HG03108 (cell line): ENCODE measurements around the gene PPM1K.

ENCODE experiments used
- ATAC-seq: cut with Tn5 transposase; IDR thresholded peaks from one replicate; pipeline ENCODE4 v1.9.1; 2021; ENCODE audit warnings: moderate library complexity; ENCODE audit not compliant: unreplicated experiment

The PPM1K gene

DNA sequence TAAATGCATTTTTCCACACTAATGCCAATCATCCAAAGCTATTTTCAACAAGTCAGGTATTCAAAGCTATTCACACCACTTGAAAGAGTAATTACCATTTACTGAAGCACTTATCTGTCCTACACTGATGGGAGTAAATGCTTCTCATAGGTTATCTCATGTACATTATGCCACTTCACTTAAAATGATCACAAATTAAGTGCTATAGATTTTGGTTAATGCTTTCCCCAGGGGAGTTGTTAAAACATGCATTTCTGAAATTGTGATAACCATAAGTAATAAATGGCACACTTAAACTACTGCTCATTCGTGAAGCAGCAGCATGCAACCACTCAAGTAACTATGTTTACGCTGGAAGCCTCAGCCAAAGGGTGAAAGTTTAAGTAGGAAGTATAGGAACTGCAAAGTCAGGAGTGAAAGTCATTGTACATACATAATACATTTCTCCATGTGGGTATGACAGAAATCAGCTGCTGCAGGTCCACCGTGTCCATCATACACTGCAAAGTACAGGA lies 6.6 kb downstream of the PPM1K start:
- ATAC-seq, result no peak

DNA sequence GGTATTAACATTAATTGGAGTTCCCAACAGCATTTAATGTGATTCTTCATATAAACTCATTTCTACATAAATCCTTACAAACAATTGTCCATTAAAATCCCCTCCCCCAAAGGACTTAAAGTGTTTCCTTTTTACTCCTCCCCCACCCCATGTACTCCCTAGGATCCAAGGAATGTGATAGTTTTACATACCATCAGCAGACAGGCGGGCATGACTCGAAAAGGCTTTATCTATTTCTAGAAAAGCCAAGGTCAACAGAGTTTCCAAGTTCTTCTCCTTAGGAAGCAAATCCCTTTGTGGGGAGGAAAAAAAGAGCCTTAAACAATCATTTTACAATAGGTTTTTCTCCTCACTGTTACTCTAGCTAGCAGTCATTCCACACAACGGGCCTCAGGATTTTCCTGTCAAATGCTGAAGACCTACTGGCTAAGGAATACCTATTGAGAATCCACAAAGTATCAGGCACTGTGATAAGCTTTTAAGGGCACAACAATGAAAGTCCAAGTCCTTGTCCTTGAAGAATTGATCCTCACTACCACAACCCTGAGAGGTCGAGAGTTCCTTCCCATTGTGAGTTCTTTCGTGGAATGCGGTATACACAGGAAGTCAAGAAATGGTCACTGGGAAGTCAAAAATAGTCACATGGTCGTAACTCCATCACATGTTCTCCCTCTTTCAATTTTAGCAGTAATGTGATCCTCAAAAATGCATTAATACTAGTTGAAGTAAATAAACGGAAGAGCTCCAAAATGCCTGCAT lies 7.2 kb downstream of the PPM1K start:
- ATAC-seq, result no peak

DNA sequence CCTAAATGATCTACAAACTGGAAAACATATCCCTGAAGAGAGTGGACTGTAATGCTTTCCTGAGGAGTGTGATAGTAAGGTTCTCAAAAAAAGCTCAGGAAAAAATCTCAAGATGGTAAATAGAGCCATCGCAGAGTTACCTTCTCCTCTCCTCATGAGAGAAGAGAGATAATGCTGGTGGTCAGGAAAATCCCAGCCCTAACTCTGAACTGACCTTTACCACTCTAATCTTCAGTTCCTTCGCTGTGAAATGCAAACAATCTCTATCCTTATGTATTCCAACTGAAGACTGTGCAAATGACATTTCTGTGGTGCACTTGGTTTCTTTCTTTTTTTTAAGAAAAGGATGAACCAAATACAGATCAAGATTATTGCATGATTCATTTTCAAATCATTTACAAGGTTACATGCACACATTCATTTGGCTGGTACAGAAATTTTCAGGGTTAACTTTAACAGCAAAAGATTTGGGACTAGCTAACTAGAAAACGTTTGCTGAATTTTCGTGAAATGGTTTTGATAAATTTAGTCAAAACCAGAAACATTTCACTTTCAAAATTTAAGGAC lies 8.3 kb downstream of the PPM1K start:
- no peak for ATAC-seq

DNA sequence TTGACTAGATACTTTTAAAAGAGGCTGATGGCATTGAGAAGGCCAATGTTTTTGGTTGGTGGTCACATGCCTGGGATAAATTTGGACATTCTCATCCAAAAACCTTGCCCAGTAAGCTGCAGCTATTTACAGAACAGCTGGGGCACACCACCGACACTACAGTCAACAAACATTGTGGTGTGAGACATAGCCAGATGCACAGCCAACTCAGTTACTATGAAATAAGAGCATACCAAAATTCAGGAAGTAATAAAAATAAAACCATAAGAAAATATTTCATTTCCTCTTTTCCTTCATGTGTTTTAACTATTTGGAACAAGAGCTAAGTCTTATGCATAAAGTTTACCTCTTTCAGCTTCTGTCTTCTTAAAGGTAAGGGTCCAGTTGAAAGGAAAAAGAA lies 8.8 kb downstream of the PPM1K start:
- ATAC-seq, result peak; percentile 49

DNA sequence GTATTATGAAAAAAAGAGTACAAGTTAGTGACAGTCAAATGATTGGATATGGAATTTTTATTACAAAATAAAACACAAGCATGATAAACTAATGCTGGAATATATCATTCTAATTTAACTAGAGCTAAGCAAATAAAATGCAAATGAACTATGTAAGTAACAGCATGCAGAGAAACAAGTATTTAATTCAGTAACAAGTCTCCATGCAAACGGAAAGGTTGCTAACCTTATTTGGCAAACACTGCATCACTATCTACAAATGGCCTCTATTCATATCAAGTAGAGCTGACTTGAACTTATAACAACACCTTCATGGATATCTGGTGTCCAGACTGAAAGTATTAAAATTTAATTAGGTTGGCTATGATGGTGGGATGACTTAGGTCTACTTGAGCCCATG lies 15.4 kb downstream of the PPM1K start:
- no peak for ATAC-seq

DNA sequence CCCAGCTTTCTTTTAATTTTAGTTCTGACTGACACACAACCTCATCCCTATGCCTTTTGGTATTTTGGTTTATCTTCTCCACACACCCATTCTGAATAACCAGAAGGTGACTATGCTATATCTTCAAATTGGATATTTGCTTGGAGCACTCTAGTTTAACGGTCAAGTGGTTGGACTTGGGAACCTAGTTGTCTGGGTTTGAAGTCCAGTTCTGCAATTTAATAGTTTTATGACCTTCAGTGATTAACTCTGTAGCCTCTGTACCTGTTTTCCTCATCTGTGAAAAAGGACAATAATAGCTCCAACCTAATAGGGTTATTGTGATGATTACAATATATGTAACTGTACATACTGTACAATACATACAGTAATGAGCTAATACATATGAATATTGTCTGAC lies 20.0 kb downstream of the PPM1K start:
- no peak for ATAC-seq

DNA sequence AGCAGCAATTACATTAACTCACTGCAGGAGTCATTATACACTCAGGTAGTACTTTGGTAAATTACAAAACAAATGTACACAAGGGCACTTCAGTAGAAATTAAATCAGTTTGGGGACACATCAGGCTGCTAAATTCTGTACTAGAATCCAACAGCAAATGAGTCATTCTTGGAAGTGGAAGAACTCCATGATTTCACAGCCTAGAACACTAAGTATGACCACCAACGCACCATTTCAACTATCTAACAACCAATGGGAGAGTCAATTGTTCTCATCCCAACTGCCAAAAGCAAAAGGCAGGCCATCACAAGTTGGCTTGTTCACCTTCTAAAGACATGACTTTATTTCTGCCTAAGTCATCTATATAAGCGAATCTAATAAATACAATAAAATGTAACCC lies 26.6 kb downstream of the PPM1K start:
- ATAC-seq, result no peak

DNA sequence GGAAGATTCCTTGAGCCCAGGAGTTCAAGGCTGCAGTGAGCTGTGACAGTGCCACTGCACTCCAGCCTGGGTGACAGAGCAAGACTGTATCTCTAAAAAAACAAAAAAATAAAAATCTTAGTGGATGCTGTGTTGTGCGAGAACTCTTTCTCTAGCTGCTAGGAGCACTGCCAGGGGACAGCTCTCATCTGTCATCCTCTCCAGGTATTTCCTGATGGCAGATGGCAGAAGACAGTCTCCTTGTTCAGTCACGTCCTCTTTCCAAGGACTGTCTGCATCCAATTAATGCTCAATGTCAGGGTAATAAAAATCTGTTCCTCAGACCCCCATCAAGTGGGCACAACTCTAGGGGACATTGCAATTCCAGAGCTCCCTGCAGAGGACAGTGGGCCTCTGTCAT lies 29.2 kb downstream of the PPM1K start:
- no peak for ATAC-seq

DNA sequence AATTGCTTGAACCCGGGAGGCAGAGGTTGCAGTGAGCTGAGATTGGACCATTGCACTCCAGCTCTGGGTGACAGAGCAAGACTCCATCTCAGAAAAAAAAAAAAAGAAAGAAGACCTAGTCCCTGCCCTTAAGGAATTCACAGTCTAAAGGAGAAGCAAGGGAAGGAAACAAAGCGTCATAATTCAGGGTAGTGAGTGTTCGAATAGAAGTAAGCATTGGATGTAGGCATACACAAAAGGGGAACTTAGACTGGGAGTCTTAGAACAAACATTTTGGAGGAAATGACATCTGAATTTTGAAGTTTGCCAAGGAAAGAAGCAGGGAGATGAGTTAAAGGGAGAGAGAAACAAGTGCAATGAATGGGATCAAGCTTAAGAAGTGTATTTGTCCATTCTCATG lies 32.4 kb downstream of the PPM1K start:
- ATAC-seq, result no peak

DNA sequence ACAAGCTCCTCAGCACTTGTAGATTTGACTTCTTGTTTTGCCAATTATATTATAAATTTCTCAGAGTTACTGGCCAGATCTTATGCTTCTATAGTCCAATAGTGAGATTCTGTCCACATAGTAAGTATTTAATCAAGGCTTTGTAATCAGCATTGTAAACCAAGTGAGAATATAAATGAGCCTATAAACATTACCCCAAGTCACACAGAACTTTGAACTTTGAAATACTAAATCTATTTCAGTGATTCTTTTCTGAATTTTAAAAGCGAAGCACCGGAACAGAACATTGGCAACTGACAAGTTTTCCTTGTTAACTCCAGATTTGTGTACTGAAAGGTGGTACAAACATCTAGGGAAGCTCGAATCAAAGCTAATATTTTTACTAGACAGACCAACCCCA lies 37.2 kb downstream of the PPM1K start:
- ATAC-seq, result no peak

DNA sequence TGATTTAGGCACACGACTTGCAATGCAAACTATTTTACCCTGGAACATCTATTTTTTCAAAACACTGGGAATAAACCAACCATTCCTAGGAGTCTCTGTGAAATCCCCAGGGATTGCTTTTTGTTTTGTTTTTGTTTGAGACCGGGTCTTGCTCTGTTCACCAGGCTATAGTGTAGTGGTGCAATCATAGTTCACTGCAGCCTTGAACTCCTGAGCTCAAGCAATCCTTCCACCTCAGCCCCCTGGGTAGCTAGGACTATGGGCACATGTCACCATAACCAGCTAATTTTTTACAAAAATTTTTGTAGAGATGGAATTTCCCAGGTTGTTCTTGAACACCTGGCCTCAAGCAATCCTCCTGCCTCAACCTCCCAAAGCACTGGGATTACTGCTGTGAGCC lies 37.8 kb downstream of the PPM1K start:
- no peak for ATAC-seq

DNA sequence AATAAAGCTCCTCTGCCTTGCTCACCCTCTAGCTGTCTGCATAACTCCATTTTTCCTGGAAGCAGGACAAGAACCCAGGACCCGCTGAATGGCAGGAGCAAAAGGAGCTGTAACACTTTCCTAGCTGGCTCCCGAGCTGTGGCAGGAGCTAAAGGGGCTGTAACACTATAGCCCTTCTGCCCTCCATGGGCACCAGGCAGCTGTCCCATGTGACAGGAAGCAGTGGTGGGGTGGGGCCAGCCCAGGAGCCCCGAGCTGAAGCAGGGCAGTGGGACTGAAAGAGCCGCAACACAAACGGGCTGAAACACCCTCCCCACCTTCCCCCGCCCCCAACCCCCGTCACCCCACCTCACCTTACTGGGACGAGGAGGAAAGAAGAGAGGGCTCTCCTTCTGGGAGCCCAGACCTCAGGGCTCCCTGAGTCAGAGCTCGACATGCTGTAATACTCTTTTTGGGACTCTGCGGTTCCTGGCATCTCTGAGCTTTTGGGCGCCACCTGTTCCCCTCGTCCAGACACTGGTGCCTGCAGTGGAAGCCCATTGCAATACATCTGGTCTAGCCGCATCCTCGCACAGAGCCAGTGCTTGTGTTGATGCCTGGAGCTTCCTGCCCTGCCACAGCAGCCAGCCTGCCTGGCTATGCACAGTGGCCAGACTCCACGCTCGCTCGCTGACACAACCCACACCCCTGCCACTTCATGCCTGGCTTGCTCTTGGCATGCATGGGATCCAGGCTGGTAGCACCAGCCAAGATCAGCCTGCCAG lies 39.4 kb downstream of the PPM1K start:
- ATAC-seq, result no peak

DNA sequence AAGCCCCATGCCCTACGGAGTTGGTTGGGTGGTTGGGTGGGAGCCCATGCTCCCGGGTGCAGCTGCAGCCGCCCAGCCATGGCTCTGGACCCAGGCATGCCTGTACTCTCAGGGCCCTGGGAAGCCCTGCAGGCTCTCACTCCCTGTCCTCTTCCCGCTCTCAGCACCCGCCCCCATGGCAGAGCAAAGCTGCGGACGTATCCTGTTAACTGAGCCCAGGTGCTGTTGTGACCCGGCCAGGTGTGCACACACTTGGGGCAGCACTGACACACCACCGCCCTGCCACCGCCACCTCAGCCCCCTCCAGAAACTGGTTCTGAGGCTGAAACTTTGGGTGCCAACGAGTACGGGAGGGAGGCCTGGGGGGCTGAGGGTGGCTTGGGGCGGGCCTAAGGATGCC lies 40.3 kb downstream of the PPM1K start:
- ATAC-seq, result no peak

DNA sequence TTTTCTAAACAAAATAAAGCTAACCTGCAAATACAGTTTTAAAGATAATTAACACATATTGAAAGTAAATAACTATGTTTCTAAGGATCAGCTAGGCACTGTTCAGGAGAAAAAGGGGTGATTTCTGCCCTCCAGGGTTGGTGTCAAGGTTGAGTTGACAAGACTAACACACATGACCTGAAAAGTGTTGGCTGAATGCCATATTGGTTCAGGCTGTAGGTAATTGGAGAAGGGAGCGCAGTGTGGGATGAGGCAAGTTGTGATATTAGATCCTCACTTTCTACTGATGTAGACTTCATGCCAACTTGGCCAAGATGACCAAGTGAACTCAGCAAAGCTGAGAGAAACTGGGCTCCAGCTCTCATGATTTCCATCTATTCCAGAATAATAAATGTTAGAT lies 42.2 kb downstream of the PPM1K start:
- ATAC-seq, result no peak

DNA sequence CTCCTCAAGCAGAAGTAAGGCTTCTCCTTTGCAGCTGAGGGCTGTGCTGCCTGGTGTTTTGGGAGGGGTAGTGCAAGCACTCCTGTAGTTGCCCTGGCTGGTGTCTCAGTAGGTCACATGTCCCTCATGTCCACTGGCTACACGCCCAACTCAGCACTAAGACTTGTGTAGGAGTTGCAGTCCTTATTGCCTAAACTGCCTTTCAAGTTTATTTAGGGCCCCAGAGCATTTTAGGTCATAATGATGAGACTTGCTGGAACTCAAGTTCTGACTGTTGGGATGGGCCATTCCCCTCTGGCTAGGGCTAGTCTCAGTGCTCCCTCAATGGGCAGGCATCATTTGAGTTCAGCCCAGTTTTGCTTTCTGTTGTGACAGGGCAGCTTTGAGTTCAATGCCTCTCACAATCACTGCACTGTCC lies 44.1 kb downstream of the PPM1K start:
- ATAC-seq, result no peak

DNA sequence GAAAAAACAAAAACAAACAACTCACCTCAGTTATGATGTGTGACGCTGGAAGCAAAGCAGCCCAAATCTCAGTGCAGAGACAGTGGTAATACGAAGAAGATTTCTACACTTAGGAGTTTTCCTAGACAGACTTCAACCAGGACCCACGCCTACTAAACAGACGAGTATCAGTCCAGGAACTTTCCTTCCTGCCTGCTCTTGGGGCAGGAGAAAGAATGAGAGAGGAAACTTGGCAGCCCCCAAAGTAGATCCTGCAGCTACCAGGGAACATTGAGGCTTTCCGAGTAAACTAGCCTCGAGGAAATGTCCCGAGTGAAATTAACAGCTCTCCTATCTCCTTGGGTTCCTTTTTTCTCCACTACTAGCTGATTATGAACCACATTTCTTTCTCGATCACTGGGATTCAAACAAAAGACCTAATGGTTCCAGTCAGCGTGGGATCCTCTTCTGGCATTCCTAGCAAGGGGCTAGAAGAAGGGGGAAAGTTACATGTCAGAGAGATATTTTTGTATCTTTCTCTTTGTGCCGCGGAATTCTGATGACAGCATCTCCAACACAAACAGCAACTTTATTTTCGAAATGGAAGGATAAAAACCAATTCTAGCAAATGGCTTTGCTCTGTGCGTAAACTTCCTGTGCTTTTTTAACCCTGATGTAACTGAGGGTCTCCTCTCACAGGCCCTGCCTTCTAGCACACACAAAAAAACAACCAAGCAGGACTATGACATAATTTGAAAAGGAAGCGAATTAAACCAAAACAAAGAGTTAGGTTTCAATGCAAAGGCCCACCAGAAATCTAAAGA lies 53.2 kb downstream of the PPM1K start:
- ATAC-seq, result no peak

DNA sequence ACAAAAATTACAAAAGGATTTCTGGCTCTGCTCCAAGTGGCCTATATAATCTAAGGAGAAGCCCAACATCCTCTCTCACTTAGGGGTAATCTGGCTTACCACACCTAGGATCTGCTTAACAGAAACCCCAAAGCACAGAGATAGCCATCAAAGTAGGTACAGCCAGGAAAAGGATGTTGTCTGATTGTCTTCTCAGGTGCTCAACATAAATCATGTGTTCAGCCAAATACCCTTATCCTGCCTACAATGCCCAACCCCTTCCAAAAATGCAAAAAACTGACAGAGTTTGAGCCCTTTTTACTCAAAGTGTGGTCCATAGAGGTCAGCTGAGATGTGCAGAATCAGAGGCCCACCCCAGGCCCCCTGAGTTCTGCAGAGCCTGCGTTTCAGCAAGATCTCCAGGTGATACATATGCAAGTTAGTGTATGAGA lies 53.9 kb downstream of the PPM1K start:
- ATAC-seq, result no peak

DNA sequence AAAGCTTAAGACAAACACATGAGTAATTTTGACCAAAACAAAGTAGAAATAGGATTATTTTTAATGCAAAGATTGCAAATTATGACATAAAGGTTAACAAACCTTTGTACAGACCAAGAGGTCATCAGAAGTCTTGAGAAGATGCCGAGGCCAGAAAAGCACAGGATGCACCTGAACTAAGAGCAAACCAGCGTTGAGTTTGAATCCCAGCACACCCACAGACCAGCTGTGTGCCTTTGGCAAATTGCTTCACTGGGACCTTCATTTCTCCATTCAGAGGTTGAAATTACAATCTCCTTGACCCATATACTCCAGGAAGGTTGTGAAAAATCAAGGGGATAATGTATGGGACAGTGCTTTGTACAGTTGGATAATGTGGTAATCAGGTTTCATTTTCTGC lies 56.6 kb downstream of the PPM1K start:
- ATAC-seq, result no peak

DNA sequence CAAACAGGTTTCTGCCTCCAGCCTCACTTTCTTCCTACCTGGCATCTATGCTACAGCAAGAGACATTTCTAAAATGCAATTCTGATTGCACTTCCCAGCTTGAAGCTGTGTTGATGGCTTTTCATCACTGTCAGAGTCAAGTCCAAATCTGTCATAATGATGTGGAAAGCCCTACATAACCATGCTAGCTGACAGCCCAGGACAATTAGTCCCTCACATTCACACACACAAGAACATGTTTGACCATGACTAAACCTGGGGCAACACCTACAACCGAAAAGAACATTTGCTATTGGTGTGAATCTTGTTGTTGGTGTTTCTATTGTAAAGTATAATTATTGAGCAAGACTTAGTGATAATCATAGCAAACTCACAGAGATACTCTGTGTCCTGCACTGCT lies 58.2 kb downstream of the PPM1K start:
- no peak for ATAC-seq

DNA sequence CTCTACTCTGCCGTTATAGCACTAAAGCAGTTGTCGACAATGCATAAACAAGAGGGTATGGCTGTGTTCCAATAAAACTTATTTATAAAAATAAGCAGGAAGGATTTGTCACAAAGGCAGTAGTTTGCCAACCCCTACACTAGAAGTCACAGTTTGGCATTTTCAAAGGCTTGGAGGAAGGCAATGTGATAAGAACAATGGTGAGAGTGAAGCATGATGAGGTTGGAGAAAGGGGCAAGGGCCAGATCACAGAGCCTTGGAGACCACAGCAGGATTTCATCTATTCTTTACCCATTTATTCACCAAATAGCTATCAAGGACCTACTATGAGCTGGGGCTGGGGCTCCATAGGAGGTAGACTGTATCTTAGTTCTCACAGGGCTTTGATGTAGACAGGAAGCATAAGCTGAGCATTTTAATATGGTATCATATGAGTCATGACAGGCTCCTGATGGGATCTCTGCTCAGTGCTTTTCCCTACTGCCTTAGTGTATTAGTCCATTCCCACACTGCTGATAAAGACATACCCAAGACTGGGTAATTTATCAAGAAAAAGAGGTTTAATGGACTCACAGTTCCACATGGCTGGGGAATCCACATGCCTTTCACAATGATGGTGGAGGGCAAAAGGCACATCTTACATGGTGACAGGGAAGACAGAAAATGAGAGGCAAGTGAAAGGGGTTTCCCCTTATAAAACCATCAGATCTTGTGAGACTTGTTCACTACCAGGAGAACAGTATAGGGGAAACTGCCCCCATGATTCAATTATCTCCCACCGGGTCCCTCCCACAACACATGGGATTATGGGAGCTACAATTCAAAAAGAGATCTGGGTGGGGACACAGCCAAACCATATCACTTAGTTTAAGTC lies 58.9 kb downstream of the PPM1K start:
- ATAC-seq, result no peak
